AG04450 (cell line): Measurements from ENCODE around the gene MUC22. TPM values are rescaled to one million over a fixed set of nuclear protein-coding genes. Genes with fewer than 3 reads are reported as not detected.
"Not testable (repeated sequence)": the region's sequence is repeated elsewhere in the genome, so short reads cannot be mapped to it uniquely, and the experiment has no call there.

Experiments used
- CTCF ChIA-PET: fragments of 300-600, 350-600 bp; formaldehyde crosslinking; extraction: SDS; loops from one replicate; lab custom pipeline; 2022; ENCODE audit warnings: antibody characterized with exemption, inconsistent platforms; lab: Charles Lee
- POLR2A ChIA-PET: fragments of 350-600 bp; formaldehyde crosslinking; extraction: SDS; loops from one replicate; lab custom pipeline; 2021; ENCODE audit warnings: antibody characterized with exemption, inconsistent platforms; lab: Yijun Ruan, JAX
- DNase-seq: peaks from one replicate; pipeline ENCODE4 v3.0.0-alpha.2; 2011; ENCODE audit warnings: low read depth, low spot score
- H3K27ac ChIP-seq: one replicate; pipeline ENCODE4 v1.5.1; 2012; ENCODE audit warnings: low read depth, low read length, control low read depth
- H3K27me3 ChIP-seq: one replicate; pipeline ENCODE4 v1.6.0; 2012; ENCODE audit warnings: low read length; ENCODE audit not compliant: control insufficient read depth, insufficient read depth
- H3K4me3 ChIP-seq: 2 replicates; pipeline ENCODE4 v1.5.1; 2011; ENCODE audit warnings: mild to moderate bottlenecking, low read depth, low read length, control low read depth
- H3K9me3 ChIP-seq: 2 replicates; pipeline ENCODE4 v1.5.1; 2012; ENCODE audit warnings: low read length; ENCODE audit not compliant: control insufficient read depth, insufficient read depth
- polyA plus RNA-seq: library from polyadenylated mRNA; depleted of rRNA; stranded (reverse); fragments of >200 nt; gene quantifications from 2 replicates; pipeline ENCODE4 v1.2.3, GENCODE V29; 2011
- TF ChIP-seq, protein P1 (sequence below): IDR thresholded peaks from 2 replicates; pipeline ENCODE4 v1.5.1; 2011; ENCODE audit warnings: low read depth, low read length, control low read depth, inconsistent platforms

Gene MUC22
- polyA plus RNA-seq, 1 experiment: not detected

DNA sequence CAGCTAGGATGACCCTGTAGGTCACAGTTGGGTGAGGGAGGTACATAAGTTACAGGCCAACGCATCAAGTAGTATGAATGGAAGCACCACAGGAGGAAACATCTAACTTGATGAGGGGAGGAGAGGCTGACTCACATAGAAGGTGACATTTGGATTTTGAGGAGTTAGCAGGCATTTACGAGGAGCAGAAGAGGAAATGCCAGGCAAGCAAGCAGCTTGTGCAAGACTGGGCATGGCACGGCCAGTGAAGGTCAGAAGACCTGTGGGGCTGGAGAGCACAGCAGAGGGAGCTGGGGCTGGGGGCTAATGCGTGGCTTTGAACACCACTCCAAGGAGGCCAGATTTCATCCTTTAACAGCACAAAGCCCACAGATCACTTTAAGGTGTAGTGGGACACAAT is 37.8 kb downstream of the MUC22 start:
- peaks cover 10% of the 10 kb centered on the region for H3K27me3 ChIP-seq
- ChIA-PET POLR2A (no interaction called here), CTCF (interaction anchor here (0.7 to 1.3 kb wide), 3 partner anchors 20 to 32 kb away, joined by 3 read pairs; no protein-coding TSS in a partner anchor)
- no peak overlapping the region for H3K27ac ChIP-seq
- no peaks in the 10 kb centered on the region for H3K9me3 ChIP-seq
- no peak for DNase-seq
- TF ChIP-seq, protein P1, sequence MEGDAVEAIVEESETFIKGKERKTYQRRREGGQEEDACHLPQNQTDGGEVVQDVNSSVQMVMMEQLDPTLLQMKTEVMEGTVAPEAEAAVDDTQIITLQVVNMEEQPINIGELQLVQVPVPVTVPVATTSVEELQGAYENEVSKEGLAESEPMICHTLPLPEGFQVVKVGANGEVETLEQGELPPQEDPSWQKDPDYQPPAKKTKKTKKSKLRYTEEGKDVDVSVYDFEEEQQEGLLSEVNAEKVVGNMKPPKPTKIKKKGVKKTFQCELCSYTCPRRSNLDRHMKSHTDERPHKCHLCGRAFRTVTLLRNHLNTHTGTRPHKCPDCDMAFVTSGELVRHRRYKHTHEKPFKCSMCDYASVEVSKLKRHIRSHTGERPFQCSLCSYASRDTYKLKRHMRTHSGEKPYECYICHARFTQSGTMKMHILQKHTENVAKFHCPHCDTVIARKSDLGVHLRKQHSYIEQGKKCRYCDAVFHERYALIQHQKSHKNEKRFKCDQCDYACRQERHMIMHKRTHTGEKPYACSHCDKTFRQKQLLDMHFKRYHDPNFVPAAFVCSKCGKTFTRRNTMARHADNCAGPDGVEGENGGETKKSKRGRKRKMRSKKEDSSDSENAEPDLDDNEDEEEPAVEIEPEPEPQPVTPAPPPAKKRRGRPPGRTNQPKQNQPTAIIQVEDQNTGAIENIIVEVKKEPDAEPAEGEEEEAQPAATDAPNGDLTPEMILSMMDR: no peak
- H3K4me3 ChIP-seq: no peak overlapping the region

- ChIA-PET CTCF (interaction anchor here (0.8 to 1.2 kb wide), 3 partner anchors 30 to 123 kb away, joined by 3 to 4 read pairs (median 3); no protein-coding TSS in a partner anchor), POLR2A (interaction anchor here (0.9 kb wide), 1 partner anchor 136 kb away, joined by 3 read pairs; the partner anchor contains the start of gene VARS2)
- Histone ChIP-seq H3K27ac (no peak overlapping the region), H3K27me3 (peaks cover 6% of the 10 kb centered on the region), H3K4me3 (no peak overlapping the region), H3K9me3 (no peaks in the 10 kb centered on the region)
- no peak for DNase-seq
- TF ChIP-seq, protein P1: no peak
Observed at GRCh38 chr6:31049518-31049917, 39.2 kb downstream of the MUC22 start.

- H3K4me3 ChIP-seq, POLR2A ChIA-PET, H3K27me3 ChIP-seq, DNase-seq, H3K9me3 ChIP-seq, H3K27ac ChIP-seq: not testable (repeated sequence)
- CTCF ChIA-PET: interaction anchor here (1.3 to 1.6 kb wide), 3 partner anchors 16 to 138 kb away, joined by 3 to 6 read pairs (median 3); no protein-coding TSS in a partner anchor
Observed at GRCh38 chr6:31053187-31053586, 42.9 kb downstream of the MUC22 start.

DNA sequence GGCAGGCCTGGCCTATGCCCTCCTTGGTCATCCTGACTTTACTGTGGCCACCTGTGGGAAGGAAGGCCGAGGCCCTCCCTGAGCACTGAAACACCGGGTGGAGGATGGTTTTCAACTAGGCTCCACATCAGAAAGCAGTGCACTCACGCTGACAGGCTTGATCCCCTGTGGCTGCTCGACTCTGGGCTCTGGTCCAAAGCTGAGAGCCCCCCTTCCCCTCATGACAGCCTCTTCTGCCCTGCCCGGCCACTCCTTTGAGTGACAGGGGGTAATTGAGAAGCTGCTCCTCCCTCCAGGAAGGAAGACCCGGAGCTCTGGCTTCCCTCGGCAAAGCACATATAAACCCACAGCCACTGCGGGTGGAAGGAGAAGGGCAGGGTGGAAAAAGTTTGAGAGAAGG is 43.6 kb downstream of the MUC22 start:
- POLR2A ChIA-PET: no interaction called here

DNA sequence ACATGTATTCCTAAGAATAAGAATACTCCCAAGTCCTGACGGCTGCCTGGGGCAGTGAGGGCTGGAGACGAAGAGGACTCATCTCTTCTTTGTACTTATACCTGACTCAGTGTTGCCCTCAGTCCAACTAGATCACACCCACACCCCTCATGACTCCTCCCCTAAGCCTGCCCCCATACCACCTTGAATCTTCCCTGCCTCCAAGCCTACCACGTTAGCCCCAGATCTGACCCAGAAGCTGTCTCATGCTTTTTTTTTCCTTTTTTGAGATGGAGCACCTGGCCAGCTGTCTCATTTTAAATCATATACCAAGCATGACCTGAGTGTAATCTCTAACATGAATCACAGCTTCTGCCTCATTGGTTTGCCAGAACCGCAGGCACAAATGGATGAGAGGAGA is 45.2 kb downstream of the MUC22 start:
- no peaks in the 10 kb centered on the region for H3K27me3 ChIP-seq
- POLR2A ChIA-PET: no interaction called here
- no peak for DNase-seq
- CTCF ChIA-PET: interaction anchor here (0.7 to 1.2 kb wide), 3 partner anchors 13 to 140 kb away, joined by 3 to 4 read pairs (median 3); no protein-coding TSS in a partner anchor
- TF ChIP-seq, protein P1: no peak
- H3K27ac ChIP-seq: no peak overlapping the region
- no peaks in the 10 kb centered on the region for H3K9me3 ChIP-seq
- H3K4me3 ChIP-seq: no peak overlapping the region

More for the DNA sequence above, 43.6 kb downstream of the MUC22 start:
- no peaks in the 10 kb centered on the region for H3K27me3 ChIP-seq
- TF ChIP-seq, protein P1: no peak
- H3K9me3 ChIP-seq: no peaks in the 10 kb centered on the region
- H3K4me3 ChIP-seq: no peak overlapping the region
- no peak for DNase-seq
- CTCF ChIA-PET: interaction anchor here (1.4 to 1.6 kb wide), 2 partner anchors 15 to 33 kb away, joined by 3 to 6 read pairs; no protein-coding TSS in a partner anchor
- no peak overlapping the region for H3K27ac ChIP-seq
